ENCODE results near the gene MAD2L2.

Gene MAD2L2

GRCh38 chr1:11681071-11681771, at the start of gene MAD2L2:
TSS of gene MAD2L2 (minus strand) at chr1:11681148. CDS start at chr1:11680601, 547 bp downstream.
- no peak for FAIRE-seq

GRCh38 chr1:11730429-11730891, 49.5 kb upstream of the MAD2L2 start:
- FAIRE-seq, result no peak

GRCh38 chr1:11729498-11730428, 48.8 kb upstream of the MAD2L2 start:
- FAIRE-seq, result no peak

GRCh38 chr1:11729155-11729497, 48.2 kb upstream of the MAD2L2 start:
- no peak for FAIRE-seq

- no peak for FAIRE-seq
Observed at GRCh38 chr1:11728126-11728806, 47.3 kb upstream of the MAD2L2 start.

- FAIRE-seq, result no peak
Observed at GRCh38 chr1:11727119-11727518, 46.2 kb upstream of the MAD2L2 start.

- FAIRE-seq, result no peak
Observed at GRCh38 chr1:11725616-11726015, 44.7 kb upstream of the MAD2L2 start.

- FAIRE-seq, result no peak
Observed at GRCh38 chr1:11722538-11722937, 41.6 kb upstream of the MAD2L2 start.

GRCh38 chr1:11721311-11721710, 40.4 kb upstream of the MAD2L2 start:
- no peak for FAIRE-seq

- FAIRE-seq, result no peak
Observed at GRCh38 chr1:11720525-11720924, 39.6 kb upstream of the MAD2L2 start.

- FAIRE-seq, result no peak
Observed at GRCh38 chr1:11720033-11720376, 39.1 kb upstream of the MAD2L2 start.

- FAIRE-seq, result no peak
Observed at GRCh38 chr1:11719313-11720032, 38.5 kb upstream of the MAD2L2 start.

GRCh38 chr1:11714831-11715575, 34.1 kb upstream of the MAD2L2 start:
- no peak for FAIRE-seq

- FAIRE-seq, result no peak
Observed at GRCh38 chr1:11713095-11713494, 32.1 kb upstream of the MAD2L2 start.

GRCh38 chr1:11712285-11712684, 31.3 kb upstream of the MAD2L2 start:
- FAIRE-seq, result no peak

- FAIRE-seq, result no peak
Observed at GRCh38 chr1:11711490-11711889, 30.5 kb upstream of the MAD2L2 start.

GRCh38 chr1:11708554-11709350, 27.8 kb upstream of the MAD2L2 start:
- no peak for FAIRE-seq

- no peak for FAIRE-seq
Observed at GRCh38 chr1:11707621-11708276, 26.8 kb upstream of the MAD2L2 start.

GRCh38 chr1:11706292-11706691, 25.3 kb upstream of the MAD2L2 start:
- no peak for FAIRE-seq

GRCh38 chr1:11705596-11705995, 24.6 kb upstream of the MAD2L2 start:
- FAIRE-seq, result no peak

Measured in colon (tissue), 2 donors.